Cerebellar nuclear complex (tissue), 1 donor: ENCODE measurements around the gene FAM120B.

Experiments used
- DNase-seq, 2 experiments: peaks; one replicate each; lab custom pipeline; 2025; lab: John Stamatoyannopoulos, UW

Gene FAM120B

DNA sequence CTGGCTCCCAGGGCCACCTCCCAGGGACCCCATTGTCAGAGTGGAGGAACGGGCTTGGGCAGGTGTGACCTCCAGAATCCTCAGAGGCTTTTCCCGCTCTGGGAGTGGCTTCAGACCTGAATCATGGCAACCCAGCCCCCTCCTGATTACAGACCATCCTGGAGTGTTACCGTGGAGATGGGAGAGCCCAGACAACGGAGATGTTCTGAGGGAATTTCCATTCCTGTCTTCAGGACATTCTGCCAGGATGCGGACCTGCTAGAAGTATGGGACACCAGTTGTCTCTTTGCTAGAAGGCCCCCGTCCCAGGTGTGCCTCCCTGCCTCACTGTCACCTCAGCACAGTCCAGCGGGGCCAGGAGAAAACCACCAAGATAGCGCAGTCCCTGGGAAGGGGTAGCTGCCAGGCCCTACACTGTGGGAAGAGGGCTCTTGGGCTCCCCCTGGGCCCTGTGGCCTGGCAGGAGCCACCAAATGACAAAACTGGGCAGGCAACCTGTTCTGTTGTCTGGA is 136.6 kb downstream of the FAM120B start:
- DNase-seq, result no peak

DNA sequence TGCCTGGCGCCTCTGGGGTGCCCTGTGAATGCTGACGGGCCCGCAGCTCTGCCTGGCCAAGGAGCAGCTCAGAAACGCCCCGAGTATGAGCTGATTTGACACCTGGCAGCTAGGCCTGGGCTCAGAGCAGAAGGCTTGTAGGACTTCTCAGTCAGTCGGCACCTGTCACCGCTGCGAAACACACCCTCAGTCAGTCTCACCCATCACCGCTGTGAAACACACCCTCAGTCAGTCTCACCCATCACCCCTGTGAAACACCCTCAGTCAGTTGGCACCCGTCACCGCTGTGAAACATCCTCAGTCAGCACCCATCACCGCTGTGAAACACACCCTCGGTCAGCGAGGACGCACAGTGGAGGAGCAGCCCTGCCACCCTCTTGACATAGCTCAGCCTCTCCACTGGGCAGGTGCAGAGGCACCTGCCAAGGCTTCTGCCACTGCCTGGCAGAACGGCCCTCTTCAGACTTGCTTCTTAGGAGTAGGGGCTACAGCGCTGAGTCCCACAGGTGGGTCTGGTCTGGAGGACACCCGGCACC is 137.6 kb downstream of the FAM120B start:
- no peak for DNase-seq

DNA sequence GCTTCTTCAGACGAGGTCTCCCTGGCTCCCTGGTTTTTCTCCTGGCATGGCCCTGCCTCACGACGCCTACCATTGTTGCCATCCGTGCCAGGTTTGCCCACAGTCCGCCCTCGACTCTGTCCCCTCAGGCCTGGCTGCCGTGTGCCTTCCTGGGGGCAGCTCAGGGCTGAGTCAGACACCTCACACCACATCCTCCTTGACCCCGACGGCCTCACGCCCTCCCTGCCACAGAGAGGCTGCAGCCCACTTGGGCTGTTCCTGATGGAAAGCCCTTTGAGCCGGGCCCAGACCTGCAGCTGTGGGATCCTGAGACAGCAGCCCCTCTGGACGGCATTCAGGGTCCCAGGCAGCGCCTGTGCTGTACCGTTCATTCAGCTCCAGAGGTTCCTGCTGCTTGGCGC is 138.3 kb downstream of the FAM120B start:
- no peak for DNase-seq

DNA sequence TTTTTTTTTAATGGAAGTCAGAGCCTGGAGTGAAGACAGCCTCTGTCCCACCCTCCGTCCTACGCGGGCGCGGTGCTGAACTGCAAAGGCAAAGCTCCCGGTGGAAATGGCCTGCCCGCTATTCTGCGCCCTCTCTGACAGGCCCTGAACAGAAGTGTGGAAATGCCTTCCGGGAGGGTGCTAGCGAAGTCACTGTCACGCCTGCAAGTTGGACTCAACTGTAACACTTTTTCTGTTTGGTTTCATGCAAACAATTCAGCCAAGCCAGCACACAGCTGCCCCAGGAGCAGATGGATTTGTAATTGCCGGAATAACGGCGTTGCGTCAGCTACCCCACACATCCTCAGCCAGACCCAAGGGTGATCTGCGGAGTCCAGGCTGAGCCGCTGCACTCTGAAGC is 138.9 kb downstream of the FAM120B start:
- no peak for DNase-seq

DNA sequence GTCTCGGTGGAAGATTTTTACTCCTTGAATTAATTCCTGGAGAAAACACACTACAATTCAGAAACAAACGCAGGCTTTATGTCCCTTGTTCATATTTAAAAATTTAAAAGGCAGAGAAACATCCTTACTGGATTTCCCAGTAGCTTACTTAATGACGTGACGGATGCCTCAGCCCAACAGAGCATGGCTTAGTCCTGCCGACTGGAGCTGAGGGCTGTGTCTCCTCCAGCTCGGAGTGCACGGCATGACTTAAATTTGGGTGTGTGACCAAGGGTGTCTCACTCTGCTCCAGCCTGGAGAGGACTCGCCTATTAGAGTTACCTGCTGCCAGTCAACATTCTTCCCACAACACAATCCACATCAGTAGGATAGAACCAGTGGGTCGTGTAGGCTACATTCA is 139.4 kb downstream of the FAM120B start:
- DNase-seq, result no peak

DNA sequence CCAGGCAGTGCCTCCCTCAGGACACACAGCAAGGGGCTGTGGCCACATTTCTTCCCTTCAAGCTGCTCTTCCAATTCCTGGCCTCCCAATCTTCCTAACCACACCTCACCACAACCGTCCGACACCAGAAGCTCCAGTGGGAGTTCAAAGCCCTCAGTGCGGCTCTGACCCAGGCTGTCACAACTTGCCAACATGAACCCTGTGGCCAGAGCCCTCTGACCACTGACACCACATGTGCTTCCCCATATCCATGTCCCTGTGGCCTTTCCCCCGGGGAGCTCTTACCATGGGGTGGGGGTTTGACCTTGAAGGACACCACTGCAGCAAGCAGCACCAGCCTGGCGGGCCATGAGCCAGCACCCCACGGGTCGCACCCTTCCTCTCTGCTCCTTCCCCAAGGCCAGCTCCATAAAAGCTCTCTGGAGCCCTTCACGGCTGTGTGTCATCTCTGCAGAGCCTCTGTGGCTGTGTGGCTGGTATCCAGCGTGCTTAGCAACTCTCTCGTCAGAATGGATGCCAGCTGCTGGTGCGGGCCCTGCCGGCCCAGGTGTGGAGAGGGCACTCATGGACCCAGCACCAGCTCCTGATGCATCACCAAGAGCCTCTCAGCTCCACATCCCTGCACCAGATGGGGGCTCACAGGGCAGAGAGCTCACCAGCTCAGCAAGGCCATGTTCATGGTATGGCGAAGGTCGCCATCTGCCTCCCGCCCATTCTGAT is 140.4 kb downstream of the FAM120B start:
- DNase-seq, result no peak

DNA sequence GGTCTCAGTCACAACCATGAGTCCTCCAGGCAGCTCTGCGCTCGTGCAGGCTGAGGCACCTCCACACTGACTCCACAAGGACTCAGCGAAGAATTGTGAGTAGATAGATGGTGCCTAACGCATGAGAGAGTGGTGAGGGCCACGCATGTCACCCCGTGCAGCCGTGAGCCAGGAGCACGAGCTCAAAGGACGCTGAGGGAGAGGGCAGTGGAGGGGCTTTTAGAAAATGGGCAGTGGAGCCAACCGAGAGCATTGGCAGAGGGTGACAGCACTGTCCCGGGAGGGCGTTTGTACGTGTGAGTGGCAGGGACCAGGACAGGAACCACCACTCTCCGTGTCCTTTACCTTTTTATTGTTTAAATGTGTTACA is 141.0 kb downstream of the FAM120B start:
- DNase-seq, result no peak

DNA sequence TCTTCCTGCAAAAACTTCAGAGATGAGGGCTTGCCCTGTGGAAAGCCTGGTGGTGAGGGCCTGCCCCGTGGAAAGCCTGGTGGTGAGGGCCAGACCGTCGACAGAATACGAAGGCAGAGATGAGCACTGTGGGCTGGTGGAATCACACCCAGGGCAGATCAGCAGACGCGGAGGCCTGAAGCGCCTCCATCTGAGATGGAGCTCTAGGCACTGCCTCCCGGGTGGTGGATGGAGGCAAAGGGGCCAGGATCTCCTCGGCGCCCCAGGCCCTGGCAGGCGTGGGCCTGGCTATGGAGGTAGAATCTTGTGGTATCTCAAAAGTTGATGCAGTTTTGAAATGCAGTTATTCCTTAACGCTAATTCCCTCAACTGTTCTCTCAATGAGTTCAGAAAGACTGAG is 141.8 kb downstream of the FAM120B start:
- no peak for DNase-seq

DNA sequence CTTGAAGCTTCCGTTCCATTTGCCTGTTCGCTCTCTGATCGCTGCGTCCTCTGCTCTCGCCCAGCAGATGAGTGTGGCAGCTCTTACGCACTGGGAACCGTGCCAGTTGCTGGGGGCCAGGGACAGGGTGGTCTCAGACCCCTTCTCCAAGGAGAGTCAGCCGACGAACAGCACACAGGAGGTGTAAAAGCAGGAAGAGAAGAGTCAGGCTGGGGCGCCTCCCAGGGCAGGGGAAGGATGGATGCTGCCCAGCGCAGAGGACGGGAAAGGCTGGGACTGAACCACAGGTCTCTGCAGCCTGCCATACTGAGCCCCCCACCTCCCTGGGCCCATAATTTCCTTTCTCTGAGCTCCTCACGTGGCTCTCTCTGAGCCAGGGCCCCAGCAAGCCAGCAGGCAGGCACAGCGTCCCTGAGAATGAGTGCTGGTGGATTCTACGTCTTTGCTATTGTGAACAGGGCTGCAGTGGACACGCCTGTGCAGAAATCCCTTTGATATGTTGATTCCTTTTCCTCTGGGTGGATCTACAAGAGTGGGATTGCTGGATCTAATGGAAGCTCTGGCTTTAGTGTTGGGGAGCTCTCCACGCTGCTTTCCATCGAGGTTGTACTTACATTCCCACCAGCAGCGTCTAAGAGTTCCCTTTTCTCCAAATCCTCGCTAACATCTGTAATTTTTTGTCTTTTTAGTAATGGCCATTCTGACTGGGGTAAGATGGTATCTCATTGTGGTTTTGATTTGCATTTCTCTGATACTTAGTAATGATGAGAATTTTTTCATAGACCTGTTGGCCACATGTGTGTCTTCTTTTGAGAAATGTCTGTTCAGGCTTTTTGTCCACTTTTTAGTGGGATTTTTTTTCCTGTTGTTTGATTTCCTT is 142.4 kb downstream of the FAM120B start:
- DNase-seq, result no peak

DNA sequence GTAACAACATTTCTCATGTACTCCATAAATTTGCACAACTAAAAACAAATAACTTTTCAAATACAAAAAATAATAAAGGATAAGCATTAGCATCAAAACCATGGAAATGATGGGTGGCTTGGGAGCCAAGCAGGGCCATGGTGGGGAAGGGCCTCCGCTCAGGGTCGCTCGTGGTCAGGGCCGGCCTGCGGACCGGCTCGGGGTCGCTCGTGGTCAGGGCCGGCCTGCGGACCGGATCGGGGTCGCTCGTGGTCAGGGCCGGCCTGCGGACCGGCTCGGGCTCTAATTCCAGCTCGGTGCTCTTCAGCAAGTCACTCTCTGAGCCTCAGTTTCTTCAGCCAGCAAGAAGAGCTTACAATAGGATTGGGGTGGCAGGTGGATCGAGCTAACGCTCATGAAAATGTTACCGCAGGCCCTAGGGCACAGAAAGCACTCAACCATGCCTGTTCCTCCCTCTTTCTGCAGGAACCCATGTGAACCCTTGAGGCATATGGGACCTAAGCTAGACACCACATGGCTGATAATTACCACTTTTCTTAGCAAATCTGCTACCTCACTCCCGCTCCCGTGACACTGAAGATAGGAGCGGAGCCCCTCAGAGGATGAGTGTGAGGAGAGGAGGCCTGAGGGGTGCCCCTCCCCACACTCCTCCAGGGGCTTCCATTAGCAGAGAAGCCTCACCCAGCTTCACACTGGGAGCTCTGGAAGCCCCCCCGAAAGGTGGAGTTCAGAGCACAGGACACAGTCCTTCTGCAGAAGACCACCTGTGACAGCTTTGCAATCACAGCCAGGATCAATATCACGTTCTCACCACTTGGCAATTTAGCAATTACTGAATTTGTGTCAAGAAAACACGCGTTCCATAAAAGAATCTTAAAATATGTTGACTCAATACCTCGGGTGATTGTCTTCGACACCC is 143.5 kb downstream of the FAM120B start:
- DNase-seq, result no peak

DNA sequence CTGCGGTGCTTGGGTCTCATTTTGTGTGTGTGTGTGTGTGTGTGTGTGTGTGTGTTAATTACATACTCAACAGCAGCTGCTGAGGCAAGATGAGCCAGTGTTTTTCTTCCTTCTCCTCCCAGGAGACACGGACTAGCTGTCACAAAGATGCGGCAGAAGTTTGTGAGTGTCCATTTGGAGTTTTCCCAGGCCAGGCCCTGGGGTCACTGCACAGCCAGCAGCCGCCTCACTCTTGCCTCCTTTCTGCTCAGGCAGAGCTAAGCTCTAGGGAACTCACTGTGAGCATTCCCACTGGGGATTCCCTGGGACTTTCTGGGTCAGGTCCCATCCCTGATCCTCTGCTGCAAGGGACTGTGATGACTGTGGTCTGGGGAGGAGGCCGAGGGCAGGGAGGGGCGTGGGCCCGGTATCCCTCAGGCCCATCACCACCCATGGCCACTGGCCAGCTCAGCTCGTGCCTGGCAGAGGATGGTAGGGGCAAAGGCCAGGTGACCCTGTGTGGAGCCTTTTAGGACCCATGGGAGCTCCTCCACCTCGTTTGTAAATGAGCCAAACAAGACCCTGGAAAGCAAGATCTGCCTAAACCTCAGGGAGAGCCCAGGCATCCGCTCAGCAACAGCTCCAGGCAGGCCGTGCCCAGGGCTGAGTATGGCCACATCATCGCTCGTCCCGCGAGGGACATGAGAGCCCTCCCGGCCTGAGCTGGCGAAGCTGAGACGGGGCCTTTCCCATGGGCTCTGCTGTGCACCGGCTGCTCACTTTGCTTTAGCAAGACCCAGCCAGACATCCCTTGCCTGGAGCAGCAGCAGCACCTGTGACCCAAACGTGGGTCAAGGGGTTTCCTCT is 144.6 kb downstream of the FAM120B start:
- DNase-seq, result no peak

DNA sequence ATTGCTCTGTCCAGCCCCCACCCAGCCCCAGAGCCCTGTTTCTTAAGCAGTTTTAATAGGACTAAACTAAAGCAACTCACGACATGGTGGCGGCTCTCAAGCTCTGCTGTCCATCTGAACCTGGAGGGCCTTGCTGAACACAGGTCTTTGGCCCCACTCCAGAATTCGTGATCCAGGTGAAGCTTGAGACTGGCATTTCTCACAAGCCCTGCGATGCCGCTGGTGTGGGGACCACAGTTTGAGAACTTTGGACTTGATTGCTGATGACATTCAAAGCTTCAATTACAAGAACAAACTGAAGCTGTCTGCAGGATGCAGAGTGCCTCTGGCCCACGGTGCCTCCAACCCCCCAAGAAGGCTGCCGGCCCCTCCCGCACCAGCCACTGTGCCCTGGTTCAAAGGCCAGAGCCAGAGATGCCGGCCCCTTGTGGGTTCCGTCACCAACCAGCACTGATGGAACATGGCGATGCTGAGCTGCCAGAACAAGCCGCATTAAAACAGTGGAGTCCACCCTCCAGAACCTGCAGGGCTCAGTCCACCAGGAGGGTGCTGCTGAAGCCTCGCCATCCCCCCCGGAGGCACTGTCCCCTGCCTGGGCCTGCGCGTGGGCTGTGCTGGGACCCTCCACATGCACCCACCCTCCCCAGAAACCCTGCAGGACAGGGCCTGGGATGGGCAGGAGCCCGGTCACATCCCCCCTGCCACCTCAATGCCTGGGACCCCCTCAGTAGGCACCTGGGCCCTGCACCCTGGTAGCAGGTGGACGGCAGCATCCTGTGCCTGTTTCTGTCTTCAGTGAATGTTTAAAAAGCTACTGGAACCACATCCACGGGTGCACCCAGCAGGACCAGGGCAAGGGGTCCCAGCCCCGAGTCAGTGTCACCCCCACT is 145.4 kb downstream of the FAM120B start:
- DNase-seq, result no peak

DNA sequence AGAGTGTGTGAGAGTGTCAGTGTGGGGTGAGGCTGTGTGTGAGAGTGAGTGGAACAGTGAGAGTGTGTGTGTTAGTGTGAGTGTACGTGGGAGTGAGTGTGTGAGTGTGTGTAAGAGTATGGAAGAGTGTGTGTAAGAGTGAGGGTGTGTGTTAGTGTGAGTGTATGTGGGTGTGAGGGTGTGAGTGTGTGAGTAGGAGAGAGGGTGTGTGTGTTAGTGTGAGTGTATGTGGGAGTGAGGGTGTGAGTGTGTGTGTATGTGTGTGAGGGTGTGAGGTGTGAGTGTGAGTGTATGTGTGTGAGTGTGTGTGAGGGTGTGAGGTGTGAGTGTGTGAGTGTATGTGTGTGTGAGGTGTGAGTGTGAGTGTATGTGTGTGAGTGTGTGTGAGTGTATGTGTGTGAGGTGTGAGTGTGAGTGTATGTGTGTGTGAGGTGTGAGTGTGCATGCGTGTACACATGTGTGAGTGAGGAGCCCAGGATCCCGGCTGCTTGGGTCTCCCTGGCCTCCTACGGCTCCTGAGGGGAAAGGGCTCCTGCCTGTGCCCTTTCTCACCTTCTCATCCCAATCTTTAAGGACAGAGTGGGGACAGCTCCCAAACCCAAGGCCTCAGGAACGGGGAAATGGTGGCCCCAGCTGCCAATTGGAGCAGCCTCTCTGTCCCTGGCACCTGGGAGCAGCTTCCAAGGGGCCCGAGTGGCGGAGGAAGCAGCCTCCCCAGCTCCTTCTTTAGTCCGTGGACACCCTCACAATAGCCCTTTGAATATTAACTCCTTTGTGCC is 146.4 kb downstream of the FAM120B start:
- no peak for DNase-seq

DNA sequence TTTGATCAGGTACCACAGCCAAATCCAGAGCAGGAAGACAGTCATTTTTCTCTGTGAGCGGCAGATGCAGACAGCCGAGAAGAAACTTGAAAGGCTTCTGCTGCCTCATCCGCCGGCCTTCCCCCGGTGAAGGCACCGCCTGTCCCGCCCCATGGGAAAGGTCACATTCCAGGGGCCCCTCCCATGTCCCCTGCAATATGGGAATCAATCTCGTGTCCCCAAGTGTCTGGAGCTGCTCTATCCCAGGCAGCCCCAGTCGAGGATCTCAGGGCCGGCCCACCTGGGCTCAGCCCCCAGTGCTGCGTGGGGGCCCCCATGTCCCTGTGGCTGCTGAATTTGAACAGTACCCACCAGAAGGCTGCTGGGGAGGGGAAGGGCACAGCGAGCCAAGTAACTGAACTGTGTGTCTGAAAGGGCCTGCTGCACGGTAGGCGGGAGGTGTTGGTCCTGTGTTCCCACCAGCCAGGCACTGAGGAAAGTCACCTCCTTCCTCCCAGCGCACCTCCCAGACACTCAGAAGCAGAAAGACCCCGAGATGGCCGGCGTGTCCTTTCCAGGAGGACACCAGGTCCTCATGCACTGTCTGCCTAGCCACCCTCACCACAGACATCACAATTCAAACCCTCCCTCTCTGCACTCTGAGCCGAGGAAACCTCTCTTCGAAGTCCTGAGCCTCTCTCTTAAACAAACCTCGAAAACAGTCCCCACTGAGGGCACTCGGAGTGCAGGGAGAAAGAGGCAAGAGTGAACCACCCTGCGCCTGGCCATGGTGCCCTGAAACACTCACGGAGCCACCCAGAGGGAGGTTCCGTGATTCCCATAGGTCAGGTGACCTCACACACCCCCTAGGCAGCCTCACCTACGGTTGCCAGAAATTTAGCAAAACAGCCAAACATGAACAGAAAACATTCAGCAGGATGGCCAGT is 147.3 kb downstream of the FAM120B start:
- DNase-seq, result no peak

DNA sequence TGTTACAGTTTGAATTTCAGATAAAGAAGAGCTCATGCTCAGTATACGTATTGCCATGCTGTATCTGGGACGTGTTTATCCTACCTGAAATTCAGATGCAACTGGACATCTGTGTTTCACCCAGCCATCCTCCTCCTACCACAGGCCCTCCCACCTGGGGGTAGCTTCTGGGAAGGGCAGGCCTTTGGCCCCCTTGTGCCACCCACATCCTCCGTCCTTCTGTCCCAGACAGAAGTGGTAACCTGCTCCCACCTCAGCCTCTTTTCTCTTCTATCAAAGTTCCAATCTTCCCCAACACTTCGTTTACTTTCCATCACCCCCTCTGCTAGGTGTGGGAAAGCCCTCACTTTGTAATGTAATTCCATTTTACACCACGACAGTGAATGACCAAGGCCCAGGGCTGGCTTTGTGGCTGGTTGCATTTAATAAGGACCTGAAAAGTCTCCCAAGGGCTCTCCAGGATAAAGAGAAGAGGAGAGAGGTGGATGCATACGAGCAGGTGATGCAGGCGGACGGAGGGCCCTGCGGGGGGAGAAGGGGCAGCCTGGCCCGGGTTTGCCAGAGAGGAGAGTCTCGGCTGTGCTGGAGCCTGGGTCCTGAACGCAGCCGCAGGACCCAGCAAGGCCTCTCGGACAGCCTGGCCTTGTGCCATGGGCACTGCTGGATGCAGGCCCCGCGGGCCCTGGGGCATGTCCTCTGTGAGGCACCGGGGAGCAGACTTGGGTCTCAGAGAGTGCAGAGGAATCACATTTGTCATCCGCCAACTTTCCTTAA is 148.1 kb downstream of the FAM120B start:
- DNase-seq, result no peak

DNA sequence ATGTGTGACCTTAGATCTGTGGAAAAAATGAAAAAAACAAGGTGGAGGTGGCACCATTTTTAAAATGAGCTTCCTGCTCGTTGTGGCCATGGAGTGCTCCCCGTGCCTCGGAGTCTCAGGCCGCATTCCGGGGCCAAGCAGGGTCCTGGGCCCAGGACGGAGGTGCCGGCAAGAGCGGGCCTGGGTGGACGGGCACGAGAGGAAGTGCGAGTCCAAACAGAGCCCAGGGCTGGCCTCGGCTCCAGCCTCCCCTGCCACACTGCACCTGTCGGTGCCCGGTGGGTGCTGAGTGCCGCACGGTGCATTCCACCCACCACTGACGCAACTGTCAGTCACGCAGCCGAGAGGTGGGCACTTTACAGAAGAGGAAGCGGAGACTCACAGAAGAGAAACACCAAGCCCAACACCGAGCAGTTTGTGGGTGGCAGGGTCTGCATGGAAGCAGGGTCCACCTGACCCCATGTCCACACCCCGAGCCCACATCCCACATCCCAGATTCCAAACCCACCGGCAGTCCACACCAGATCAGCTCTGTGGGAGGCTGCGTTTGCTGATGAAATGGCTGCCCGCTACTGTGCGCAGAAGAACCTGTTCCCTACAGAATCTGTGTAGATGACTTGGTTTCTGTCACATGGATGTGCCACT is 148.9 kb downstream of the FAM120B start:
- no peak for DNase-seq

DNA sequence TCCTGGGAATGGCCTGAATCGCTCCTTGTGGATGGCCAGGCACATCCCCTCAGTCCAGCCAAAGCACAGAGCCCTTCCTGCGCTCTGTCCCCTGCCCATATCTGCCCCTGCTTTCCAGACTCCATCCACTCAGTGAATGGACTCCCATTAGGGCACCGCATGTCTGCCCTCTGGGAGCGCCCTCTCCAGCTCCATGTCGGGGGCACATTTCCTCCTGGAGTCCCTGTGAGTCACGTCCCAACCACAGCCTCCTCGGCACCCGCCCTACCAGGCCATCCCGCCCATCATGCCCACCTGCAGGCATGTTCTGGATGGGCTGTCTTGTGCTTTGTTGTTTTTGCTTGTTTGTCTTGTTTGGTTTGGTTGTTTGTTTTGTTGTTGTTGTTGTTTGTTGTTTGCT is 149.8 kb downstream of the FAM120B start:
- no peak for DNase-seq
